Measurements from ENCODE around the gene SLC2A3.
"Not testable (repeated sequence)": the region's sequence is repeated elsewhere in the genome, so short reads cannot be mapped to it uniquely, and the experiment has no call there.

SLC2A3 gene

DNA sequence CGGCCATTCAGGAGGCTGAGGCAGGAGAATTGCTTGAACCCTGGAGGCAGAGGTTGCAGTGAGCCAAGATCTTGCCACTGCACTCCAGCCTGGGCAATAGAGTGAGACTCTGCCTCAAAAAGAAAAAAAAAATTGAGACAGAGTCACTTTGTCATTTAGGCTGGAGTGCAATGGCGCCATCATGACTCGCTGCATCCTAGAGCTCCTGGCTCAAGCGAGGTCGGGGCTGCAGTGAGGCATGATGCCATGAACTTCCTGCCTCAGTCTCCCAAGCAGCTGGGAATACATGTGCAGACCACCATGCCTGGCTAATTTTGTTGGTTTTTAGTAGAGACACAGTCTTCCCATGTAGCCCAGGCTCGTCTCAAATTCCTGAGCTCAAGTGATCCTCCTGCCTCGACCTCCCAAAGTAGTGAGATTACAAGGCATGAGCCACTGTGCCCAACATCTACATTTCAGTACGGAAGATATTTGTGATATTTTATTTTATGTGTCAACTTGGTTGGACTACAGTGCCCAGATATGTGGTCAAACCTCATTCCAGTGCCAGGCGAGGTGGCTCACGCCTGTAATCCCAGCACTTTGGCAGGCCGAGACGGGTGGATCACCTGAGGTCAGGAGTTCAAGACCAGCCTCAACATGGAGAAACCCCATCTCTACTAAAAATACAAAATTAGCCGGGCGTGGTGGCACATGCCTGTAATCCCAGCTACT is 14.4 kb upstream of the SLC2A3 start:
- not testable (repeated sequence) for DNase-seq (ENCODE audit: low spot score)

DNA sequence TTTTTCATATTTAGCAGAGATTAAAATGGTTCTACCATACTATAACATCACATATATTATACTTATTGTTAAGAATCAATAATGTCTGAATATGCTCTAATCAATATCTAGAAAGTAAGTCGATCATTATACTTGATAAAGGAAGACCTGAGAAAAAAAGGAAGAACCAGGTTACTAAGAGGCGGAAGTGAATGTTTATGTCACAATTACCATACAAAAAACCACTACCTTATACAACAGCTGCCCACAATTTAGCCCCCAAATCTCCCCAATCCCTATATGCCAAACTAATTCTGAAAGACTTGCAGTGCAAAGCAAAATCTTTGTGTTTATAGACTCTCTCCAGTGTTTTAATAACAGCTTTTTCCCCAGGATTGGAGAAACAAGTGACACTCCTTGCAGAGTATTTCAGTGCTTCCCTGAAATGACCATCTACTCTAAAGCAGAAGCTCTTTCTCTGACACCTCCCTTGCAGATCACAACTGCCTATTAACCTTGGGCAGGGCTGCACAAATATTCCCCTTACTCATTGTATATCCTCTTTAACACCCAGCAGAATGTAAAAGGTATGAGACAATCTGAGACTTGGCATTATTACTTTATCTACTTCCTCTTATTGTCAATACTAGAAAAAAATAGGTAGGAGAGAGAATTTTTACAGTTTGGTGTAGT is 12.7 kb upstream of the SLC2A3 start:
- DNase-seq (ENCODE audit: low spot score) = no peak

DNA sequence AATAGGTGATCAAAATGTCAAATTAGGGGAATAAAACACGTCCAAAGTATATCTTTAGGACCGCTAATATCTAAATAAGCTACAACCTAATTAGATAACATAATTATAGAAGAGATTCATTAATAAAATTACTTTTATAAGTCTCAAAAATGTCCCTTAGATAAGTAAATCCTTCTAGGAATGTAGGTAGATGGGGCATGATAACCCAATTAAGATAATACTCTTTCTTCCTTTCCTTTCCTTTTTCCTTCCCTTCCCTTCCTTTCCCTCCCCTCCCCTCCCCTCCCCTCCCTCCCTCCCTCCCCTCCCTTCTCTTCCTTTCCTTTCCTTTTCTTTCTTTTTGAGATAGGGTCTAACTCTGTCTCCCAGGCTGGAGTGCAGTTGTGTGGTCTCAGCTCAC is 11.0 kb upstream of the SLC2A3 start:
- no peak for DNase-seq (ENCODE audit: low spot score)

DNA sequence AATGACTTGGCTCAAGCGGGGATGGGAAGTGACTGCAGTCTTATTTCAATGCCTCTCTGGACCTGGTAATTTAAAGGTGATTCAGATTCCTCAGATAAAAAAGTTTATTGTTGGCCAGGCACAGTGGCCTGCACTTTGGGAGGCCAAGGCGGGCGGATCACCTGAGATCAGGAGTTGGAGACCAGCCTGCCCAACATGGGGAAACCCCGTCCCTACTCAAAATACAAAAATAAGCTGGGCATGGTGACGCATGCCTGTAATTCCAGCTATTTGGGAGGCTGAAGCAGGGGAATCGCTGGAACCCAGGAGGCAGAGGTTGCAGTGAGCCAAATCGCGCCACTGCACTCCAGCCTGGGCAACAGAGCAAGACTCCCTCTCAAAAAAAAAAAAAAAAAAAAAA is 8.8 kb upstream of the SLC2A3 start:
- DNase-seq (ENCODE audit: low spot score) = not testable (repeated sequence)

DNA sequence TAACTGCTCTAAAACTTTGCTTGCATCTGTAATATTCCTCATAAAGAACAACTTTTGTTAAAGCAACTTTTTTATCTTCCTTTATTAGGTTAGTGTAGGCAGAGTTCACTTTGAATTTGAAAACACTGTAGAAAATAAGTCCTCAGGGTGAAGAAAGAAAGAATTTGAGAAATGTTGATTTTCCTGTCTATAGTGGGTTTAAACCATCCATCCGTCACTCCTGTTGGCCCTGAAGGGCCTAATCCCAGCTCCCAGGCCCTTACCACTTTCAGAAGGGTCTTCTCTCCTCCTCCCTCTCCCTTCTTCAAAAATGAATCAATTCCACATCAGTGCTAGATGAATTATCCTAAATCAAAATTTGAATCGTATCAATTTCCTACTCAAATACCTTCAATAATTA is 4.9 kb upstream of the SLC2A3 start:
- no peak for DNase-seq (ENCODE audit: low spot score)

DNA sequence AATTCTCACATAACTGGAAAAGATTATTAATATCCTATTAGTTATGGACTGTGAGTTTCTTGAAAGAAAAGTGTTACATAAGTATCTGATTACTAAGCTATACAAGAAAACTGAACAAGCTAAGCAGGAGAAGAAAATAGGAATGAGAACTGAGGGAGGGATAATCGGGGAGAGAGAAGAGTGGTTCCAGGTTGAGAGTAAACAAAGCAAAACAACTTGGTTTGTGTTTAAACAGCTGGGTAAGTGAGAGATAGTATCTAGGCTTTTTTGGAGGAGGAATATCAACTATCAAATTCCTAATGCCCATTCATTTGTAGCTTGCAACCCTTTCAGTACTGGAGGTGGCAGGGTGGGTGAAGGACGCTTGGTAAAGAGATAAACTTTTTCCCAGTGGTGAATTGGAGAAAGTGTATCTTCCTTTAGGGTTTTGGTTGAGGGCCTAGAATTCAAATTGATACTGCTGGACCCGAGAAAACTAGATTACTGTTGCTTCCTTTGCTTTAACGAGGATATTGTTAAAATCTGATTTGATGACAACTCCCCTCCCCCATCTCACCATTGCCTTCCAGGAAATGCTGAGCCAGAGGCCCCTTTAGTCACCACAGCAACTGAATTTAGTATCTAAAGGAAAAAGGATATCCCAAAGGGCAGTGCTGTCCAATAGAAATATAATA is 2.0 kb upstream of the SLC2A3 start:
- no peak for DNase-seq (ENCODE audit: low spot score)

DNA sequence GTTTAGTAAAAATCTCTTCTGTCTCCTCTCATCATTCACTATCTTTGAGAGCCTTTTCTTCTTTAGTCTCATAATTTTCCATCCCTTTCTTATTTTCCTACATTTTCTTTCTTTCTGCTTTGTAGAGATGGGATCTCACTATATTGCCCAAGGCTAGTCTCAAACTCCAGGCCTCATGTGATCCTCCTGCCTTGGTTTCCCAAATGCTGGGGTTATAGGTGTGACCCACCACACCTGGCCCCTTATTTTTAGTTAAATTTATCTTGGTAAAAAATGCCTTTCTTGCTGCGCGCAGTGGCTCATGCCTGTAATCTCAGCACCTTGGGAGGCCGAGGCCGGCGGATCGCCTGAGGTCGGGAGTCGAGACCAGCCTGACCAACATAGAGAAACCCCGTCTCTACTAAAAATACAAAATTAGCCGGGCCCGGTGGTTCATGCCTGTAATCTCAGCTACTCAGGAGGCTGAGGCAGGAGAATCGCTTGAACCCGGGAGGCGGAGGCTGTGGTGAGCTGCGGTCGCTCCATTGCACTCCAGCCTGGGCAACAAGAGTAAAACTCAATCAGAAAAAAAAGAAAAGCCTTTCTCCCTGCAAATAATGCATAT is 996 bp downstream of the SLC2A3 start:
- DNase-seq (ENCODE audit: low spot score) = no peak

DNA sequence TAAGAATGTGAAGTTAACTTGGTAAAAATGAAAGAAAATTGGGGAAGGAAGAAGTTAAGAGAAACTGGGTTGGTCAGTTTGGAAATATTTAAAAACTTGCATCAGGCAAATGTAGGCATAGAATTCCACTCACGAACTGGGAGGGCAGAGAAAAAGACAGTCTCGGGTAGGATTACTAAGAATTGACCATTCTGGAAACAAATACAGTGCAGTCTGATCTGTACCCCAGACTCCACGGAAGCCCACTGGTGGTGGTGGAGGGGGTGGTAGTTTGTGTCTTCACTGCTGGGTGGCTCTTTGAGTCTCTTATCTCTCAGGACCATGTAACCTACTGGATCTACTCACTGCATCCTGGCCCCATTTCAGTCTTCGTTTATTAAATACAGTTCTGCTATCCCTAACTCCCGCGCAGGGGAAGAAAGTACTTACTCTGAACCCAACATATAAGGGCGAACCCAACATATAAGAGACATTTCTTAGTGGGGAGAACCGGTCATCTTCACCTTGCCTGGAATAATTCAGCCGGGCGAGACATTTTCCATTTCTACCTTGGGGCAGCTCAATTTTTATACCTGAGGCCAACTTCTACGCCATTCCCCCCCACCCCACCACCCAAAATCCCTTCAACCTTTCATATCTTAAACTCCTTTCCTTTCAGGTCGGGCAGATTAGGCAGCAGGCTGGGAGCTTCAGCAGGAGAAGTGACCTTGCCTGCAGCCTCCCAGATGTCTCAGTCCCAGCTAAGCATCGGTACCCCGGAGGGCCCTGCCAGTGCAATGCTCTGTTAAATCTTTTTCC is 1.7 kb downstream of the SLC2A3 start:
- no peak for DNase-seq (ENCODE audit: low spot score)

DNA sequence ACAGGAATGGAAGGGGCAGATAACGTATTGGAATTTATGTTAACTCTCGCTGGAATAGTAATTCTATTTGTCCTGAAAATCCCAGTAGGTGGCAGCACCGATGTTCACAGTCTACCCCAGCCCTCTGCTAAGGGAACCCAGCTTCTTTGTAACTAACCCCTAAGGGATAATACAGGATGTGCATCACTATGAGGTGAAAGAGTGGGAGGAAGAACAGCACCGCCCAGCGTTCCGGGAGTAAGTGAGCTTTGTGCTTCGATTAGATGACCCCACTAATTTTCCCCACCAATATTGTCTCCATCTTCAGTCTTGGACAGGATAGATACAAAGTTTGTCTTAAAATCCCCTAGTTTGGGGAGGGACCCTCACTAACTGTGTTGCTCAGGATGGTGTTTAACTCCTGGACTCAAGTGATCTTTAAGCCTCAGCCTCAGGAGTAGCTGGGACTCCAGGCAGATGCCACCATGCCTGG is 2.7 kb downstream of the SLC2A3 start:
- DNase-seq (ENCODE audit: low spot score) = peak; percentile 83

DNA sequence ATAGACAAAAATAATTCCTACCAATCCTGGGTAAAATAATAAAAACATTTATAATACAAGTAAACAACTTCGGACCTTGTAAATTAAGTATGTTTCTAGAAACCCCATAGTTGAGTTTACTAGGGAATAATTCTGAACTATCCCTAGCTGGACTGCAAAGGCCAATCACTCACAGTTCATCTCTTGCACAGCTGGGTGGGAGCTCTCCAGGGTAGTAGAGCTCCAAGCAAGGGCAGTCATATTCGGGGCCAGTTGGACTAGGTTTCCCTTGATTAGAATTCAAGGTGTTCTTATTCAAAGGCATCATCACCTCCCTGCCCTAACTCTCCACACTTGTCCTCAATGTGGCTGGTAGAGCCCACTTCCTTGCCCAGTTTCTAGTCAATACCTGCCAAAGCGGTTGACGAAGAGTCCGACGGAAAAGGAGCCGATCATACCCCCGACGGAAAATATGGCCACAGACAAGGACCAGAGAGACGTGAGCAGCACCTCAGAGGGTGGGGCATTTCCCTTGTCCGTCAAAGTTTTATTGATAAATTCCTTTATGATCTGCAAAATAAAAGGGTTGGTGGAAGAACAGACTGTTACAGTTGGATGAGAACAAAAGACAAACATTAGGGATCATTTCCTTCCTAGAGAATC is 3.3 kb downstream of the SLC2A3 start:
- DNase-seq (ENCODE audit: low spot score) = not testable (repeated sequence)

DNA sequence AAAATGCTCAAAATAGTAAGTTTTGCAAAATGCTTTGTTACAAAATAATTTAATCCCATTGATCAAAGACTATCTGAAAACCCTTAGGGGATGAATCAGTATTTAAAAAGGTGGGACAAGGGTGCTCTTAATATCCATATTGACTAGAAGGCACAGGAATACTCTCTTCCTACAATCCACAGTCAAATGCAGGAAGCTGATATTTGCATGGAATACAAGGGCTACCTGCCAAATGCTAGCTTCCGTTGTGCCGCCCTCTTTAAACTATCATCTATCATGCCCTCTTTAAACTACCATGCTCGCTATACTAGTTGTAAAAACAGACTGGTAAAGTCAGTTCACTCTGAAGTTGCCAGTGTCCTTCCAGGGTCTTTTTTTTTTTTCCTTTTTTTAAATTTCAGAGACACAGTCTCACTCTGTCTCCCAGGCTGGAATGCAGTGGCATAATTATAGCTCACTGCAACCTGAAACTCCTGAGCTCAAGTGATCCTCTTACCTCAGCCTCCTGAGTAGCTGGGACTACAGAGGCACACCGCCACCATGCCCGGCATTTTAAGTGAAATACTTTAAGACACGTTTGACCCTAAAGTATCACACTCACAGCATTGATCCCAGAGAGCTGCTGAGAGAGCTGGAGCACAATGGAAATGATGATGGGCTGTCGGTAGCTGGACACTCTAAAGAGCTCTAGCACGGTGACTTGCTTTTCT is 6.7 kb downstream of the SLC2A3 start:
- DNase-seq (ENCODE audit: low spot score) = no peak

DNA sequence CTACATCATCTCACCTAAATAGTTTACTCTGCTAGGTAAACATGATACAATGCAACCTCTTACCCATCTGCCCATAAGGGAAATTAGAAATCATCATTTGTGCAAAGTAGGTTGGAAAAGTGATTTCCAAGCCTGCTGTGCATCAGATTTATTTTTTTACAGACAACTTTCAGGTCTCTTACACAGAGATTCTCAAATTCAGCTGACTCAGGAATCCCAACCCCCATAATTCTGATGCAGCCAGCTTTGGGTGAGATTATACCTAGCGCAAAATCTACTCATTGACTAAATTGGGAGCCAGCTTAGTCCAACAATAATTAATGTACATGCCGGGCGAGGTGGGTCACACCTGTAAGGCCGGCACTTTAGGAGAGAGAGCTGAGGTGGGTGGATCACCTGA is 8.5 kb downstream of the SLC2A3 start:
- no peak for DNase-seq (ENCODE audit: low spot score)

DNA sequence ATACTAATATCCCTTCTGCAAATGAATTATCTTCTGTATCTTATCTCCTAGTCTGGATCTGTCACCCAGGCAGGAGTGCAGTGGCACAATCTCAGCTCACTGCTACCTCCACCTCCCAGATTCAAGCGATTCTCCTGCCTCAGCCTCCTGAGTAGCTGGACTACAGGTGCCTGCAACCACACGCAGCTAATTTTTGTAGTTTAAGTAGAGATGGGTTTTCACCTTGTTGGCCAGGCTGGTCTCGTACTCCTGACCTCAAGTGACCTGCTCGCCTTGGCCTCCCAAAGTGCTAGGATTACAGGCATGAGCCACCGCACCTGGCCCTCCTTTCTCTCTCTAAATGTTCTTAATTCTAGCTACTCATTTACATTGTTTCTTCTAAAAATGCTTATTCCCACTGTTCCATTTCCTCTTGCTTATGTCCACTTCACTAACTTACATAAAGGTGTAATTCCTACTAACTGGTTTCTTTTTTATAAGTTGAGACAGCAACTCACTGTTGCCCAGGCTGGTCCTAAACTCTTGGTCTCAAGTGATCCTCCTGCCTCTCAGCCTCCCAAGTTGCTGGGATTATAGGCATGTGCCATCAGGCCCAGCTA is 9.8 kb downstream of the SLC2A3 start:
- DNase-seq (ENCODE audit: low spot score) = not testable (repeated sequence)

DNA sequence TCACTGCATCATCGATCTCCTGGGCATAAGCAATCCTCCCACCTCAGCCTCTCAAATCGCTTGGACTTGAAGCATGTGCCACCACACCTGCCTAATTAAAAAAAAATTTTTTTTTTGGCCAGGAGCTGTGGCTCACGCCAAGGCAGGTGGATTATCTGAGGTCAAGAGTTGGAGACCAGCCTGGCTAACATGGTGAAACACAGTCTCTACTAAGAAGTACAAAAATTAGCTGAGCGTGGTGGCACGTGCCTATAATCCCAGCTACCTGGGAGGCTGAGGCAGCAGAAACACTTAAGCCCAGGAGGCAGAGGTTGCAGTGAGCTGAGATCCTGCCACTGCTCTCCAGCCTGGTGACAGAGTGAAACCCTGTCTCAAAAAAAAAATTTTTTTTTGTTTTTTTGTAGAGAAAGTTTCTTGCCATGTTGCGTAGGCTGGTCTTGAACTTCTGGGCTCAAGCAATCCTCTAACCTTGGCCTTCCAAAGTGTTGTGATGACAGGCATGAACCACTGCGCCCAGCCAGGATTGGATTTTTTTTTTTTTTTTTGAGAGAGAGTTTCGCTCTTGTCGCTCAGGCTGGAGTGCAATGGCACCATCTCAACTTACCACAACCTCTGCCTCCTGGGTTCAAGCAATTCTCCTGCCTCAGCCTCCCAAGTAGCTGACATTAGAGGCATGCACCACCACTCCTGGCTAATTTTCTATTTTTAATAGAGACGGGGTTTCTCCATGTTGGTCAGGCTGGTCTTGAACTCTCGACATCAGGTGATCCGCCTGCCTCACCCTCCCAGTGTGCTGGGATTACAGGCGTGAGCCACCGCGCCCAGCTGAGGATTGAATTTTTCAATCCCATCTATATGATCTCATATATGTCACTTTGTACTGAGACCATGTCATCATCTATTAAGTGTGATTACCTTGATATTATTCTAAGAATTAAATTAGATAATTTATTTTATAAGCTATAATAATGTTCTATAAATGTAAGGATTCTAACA is 12.4 kb downstream of the SLC2A3 start:
- DNase-seq (ENCODE audit: low spot score) = no peak

DNA sequence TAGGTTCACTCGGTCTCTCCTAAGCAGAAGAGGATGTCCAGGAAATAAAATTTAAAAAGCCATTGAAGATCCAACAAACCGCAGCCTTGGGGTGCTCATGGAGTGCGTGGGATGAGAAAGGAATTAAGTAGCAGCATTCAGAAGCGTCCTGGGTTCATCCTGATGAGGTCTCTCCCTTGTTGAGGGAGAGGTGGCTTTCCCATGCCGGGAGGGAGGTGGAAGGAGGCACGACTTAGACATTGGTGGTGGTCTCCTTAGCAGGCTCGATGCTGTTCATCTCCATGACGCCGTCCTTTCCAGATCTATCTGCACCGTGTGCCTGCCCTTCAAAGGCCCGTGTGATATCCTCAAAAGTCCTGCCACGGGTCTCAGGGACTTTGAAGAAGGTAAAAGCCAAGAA is 14.8 kb downstream of the SLC2A3 start:
- DNase-seq (ENCODE audit: low spot score) = not testable (repeated sequence)

DNA sequence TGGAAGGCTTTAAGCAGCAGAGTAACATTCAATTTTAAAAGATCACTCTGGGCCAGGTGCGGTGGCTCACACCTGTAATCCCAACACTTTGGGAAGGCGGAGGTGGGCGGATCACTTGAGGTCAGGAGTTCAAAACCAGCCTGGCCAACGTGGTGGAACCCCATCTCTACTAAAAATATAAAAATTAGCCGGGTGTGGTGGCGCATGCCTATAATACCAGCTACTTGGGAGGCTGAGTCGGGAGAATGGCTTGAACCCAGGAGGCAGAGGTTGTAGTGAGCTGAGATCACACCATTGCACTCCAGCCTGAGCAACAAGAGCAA is 17.8 kb downstream of the SLC2A3 start:
- not testable (repeated sequence) for DNase-seq (ENCODE audit: low spot score)

DNA sequence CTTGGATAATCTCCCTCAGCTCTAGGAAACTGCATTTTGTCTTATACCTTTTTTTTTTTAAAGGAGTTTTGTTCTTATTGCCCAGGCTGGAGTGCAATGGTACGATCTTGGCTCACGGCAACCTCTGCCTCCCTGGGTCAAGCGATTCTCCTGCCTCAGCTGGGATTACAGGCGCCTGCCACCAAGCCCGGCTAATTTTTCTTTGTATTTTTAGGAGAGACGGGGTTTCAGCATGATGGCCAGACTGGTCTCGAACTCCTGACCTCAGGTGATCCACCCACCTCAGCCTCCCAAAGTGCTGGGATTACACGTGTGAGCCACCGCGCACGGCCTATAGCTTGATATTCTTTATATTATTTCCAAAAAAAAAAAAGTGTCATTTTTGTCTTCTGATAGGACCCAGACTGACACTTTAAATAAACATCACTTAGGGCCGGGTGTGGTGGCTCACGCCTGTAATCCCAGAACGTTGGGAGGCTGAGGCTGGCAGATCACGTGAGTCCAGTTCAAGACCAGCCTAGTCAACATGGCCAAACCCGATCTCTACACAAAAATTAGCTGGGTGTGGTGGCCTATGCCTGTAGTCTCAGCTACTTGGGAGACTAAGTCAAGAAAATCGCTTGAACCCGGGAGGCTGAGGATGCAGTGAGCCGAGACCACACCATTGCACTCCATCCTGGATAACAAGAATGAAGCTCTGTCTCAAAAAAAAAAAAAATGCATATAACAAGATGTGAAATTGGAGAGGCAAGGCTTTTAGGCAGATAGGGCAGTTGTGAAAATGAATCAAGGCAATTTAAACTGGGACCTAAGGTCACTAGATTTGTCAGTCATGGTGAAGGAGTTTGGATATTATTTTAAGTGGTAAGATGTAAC is 18.4 kb downstream of the SLC2A3 start:
- no peak for DNase-seq (ENCODE audit: low spot score)

DNA sequence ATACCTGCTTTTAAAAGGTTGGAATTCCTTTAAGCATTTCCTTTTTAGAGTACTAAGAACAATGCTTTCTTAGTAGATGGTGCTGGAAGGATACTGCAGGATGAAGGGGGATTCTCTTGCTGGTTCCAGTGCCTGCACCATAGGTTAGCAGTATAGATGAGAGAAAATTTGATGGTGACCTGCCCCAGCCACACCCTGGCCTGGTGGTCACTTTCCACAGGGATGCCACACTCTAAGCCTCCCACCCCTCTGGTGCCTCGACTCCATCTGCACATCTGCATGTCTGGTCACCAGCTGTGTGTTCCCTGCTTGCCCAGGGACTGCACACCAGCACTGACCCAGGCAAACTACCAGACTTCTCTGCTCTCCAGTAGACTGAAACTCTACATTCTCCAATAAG is 19.1 kb downstream of the SLC2A3 start:
- no peak for DNase-seq (ENCODE audit: low spot score)
